HuH-7.5 (cell line): ENCODE data around the gene MTHFD2.
"Not testable (repeated sequence)": the region's sequence is repeated elsewhere in the genome, so short reads cannot be mapped to it uniquely, and the experiment has no call there.

Experiments used
- DNase-seq: peaks from one replicate; pipeline ENCODE4 v3.0.0; 2011; ENCODE audit warnings: low spot score

MTHFD2 gene

DNA sequence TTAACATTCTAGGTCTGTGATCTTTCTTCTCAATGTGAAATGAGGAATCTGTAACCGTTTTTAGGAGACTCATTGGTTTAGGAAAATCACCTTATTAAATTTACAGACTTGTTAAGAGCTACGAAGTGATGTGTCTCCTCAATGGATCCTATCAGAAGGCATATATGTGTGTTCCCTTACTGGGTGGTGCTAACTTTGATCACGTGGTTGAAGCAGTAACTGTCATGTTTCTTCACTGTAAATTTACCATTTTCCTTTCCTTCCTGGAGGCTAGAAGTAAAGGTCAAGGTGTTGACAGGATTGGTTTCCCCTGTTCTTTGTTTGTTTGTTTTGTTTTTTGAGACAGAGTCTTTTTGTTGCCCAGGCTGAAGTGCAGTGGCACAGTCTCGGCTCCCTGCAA, 1.4 kb upstream of the MTHFD2 start:
- DNase-seq: no peak

DNA sequence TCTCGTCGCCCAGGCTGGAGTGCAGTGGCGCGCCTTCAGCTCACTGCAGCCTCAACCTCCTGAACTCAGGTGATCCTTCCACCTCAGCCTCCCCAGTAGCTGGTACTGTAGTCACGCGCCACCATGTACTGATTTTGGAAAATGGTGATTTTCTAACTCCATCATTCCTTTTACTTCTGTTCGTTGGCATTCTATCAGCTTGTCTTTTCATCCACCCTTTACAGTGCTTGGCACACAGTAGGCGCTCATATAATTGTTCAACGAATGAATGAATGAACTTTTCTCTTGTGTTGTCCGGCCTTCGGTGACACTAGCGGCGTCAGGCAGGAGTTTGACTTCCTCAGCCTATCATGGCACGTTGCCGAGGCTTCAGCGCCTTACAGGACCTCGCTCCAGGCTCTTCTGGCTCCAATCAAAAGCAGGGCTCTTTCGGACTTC, 373 bp upstream of the MTHFD2 start:
- DNase-seq: no peak

DNA sequence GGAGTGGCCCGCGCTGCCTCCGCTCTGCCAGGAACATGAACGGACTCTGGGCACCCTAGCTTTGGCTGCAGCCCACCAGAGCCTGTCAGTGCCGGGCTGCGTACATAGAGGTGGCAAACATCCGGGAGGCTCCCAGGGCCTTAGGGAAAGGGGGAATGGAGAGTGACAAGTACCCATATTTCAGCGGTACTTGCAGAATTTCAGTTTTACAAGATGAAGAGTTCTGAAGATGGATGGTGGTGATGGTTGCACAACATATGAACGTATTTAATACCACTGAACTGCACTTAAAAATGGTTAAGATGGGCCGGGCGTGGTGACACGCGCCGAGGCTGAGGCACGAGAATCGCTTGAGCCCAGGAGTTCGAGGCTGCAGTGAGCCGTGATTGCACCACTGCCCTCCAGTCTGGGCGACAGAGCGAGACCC, 873 bp downstream of the MTHFD2 start:
- no peak for DNase-seq

DNA sequence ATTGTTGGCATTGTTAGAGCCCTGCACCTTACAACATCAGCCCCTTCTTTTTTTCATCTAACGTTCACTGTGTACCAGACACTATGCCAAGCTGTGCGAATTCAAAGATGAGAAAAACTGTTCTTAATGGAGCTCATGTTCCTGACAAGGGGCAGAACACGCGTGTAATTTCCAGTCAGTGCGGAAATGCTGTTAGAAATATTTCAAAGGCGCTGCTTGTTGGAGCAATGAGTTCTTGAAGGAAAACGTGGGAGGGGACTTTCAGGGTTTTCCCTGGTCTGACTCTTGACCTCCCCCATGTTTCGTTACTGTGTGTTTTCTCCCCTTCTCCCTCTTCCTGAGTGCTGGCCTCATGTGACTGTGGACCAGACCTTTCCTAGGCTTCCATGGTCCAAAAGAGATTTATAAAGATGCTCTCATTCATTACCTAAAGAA, 1.5 kb downstream of the MTHFD2 start:
- DNase-seq: no peak

DNA sequence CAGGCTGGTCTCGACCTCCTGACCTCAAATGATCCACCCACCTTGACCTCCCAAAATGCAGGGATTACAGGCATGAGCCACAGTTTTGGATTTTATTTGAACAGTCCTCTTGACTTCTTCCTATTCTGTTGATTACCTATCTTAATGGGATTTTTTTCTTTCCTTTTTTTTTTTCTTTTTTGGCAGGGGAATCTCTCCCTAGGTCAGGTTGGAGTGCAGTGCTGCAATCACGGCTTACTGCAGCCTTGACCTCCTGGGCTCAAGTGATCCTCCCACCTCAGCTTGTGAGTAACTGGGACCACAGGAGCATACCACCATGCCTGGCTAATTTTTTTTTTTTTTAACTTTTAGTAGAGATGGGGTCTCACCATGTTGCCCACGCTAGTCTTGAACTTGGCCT, 2.8 kb downstream of the MTHFD2 start:
- DNase-seq: no peak

DNA sequence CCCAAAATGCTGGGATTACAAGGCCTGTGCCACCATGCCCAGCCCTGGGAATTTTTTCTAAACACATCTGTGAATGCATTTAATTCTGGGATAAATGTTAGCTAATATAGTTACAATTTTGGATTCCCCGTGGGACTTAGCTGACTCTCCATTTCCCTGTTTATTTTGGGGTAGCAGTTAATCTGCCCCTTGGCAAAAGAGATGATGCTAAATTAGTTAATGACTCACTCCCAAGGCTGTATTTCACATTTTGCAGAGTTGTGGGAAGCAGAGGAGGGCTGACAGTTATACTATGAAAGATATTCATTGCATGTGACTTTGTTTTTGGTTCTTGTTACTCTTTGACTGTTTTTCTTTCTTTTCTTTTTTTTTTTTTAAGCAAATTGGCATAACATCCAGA, 3.2 kb downstream of the MTHFD2 start:
- no peak for DNase-seq

DNA sequence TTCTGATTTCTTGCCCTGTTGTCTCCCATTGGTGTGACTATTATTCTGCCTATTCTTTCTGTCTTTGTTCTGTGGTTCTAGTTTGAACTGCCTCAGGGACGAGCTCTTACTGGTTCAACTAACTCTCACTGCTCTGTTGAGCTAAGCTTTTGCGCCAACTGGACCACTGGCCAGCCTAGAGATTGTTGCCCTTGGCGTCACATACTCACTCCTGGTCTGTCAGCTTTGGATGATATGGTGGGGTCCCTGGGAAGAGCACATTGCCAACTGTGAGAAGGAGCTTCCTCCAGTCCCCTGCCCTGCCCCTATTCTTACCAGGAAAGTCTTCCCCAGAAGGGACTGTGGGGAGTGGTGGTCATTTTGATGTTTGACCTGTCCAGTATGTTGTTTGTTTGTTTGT, 6.0 kb downstream of the MTHFD2 start:
- DNase-seq: no peak

DNA sequence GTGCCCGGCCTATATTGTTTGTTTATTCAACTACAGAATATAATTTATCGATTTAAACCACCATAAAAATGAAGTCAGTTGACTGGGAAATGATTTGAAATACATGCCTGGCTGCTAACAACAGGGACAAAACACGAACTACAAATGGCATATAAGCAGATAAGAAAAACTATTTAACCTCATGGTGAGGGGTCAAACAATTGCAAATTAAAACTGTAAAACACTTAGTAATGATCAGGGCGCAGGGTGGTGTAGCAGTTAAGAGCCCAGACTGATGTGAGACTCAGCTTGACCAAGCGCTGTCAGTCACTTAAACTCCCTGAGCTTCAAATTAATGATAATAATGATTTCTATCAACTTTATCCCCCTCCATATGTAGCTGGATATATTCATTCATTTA, 6.7 kb downstream of the MTHFD2 start:
- DNase-seq: no peak

DNA sequence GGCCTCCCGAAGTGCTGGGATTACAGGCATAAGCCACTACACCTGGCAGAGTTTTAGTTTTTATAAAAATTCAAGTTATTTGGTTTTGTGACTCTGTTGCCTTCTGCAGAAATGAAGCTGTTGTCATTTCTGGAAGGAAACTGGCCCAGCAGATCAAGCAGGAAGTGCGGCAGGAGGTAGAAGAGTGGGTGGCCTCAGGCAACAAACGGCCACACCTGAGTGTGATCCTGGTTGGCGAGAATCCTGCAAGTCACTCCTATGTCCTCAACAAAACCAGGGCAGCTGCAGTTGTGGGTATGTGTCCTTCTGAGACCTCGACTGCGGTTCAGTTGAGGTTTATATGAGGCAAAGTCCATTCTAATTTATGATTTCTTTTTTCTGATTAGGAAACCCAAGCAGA, 7.2 kb downstream of the MTHFD2 start:
- DNase-seq: no peak

DNA sequence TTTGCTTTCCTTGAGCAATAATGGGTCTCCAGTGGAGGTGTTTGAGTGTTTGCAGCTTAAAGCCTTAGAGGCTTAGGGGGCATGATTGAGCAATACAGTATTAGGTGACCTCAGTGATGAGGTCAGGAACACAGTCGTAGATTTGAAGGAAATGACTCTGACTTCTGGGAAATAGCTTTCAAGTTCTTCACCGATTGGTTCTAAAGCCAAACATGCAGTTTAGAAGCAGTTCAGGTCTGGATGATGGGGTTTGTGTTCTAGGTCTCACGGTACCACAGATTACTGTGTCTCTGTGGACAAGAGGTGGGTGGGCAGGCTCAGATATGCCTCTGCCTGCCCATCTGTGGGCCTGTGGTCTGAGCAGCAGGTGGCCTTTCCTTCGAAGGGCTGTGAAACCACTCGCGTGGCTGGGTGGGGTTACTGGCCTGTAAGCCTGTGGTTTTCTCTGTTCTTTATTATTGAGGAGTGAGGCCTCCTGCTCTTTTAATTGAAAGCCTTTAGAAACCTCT, 7.8 kb downstream of the MTHFD2 start:
- DNase-seq: no peak

DNA sequence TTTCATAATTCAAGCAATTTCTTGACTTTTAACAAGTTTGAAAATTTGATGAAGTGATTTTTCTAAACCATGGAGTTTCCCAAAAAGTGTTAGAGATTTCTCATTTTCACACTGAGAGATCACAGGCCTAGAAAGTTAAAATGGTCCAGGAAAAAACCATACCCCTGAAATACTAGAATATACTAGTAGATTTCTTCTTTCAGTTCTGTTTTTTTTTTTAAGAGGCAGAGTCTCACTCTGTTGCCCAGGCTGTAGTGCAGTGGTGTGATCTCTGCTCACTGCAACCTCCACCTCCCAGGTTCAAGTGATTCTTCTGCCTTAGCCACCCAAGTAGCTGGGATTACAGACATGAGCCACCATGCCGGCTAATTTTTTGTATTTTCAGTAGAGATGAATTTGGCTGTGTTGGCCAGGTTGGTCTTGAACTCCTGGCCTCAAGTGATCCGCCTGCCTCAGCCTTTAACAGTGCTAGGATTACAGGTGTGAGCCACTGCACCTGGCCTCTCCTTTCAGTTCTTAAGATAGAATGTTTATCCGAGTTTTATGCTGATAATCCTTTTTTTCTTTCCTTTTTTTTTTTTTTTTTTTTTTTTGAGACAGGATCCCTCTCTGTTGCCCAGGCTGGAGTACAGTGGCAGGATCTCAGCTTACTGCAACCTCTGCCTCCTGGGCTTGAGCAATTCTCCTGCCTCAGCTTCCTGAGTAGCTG, 14.4 kb downstream of the MTHFD2 start:
- no peak for DNase-seq

DNA sequence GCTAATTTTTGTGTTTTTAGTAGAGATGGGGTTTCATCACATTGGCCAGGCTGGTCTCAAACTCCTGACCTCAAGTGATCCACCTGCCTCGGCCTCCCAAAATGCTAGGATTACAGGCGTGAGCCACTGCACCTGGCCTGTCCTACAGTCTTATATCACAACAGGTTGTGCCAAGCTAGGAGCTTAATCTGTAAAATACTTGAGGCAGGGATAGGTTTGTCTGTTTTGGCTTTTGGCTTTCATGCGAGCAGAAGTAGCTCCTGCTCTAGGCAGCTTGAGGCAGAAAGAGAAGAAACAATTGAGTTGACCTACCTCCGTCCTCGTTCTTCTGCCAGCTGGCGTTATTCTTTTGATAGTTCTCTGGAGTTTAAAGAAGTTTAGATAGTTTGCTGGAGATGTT, 17.4 kb downstream of the MTHFD2 start:
- not testable (repeated sequence) for DNase-seq

DNA sequence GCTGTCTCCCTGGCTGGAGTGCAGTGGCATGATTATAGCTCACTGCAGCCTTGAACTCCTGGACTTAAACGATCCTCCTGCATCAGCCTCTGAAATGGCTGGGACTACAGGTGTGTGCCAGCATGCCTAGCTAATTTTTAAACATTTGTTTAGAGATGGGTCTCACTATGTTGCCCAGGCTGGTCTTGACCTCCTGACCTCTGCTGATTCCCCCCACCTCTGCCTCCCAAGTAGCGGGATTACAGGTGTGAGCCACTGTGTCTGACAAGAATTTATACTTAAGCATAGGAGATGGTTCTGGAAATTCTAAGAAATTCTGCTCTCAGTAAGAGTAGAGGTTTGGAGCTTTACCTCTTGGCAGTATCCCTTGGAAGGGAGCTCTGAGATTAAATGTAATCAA, 18.2 kb downstream of the MTHFD2 start:
- DNase-seq: no peak

DNA sequence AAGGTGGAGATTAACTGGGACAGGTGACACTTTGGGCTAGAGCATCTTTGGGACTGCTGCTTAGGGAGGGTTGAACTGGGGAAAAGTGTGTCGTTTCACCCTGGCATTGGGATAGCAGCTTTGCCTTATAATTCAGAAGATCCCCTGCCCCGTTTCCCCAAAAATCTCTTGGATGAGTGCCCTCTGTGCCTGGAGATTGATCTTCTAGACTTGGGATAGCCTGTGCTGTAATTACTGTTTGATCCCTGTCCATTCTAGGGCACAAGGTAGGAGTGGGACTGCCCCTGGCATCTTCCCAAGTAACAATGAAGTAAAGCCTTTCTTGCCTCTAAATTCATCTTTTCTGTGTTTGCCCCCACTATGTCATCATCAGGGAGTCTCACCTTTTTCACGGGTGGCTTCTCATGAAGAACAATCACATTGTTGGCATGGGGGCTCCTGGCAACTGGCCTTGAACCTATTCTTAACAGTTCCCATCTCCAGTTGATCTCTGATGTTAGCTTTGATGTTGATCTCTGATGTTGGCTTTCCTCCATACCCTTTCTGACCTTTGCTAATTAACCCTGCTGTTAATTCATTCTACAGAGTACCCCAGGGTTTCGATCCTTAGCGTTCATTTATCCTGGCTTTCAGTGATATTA, 21.6 kb downstream of the MTHFD2 start:
- DNase-seq: no peak

DNA sequence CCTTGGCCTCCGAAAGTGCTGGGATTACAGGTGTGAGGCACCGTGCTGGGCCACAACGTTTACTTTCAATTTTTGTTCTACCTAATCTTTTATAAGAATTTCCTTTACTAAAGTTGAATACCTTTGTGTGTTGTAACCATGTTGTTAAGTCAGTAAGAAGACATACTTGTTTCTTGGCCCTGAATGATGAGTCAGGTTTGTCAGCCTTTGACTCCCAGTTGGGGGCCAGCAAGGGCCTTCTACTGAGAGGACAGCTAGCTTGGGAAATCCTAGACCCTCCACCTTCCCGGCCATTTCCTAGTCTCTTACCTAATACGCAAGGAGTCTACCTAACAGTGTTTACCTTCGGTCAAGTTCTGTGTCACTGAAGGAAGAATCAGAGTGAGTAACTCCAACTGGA, 22.7 kb downstream of the MTHFD2 start:
- no peak for DNase-seq

DNA sequence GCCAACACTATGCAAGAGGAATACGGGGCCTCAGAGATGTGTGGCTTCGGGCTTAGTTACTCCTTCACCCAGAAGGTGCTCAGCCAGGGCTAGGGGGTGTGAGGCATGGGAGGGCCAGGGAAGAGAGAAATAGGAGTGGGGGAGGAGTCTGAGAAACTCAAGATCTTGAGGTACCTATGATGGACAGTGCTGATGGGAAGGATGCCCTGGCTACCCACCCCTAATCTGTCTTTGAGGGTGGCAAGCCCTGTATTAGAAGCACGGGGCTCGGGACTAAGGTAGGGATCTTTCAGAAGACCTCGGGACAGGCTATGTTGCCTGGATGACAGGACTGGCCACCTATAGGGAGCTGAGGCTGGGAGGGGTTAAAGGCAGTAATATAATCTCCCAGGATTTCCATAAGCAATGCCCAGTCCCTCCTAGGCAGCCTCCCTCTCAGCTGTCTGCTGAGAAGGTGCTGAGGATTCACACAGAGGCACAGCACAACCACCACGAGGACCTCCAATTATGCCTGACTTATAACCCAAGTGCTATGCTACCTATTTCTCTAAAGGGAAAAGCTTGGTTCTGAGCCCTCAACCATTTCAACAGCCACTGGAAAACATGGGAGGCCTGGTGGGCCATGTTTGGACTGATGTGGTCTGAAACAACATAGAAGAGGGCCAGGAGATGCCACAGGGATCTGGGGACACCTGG, 23.3 kb downstream of the MTHFD2 start:
- DNase-seq: no peak

DNA sequence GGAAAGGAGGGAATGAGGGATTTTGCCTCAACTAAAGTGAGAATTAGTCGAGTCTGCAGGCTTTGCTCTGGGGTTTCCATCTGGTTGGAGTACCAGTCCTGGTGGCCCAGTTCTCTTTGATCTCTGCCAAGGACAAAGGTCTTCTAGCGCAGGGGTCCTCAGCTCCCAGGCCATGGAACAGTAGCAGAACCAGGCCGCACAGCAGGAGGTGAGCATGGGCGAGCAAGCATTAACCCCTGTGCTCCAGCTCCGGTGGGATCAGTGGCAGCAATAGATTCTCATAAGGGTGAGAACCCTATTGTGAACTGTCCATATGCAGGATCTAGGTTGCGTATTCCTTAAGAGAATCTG, 23.9 kb downstream of the MTHFD2 start:
- DNase-seq: no peak

DNA sequence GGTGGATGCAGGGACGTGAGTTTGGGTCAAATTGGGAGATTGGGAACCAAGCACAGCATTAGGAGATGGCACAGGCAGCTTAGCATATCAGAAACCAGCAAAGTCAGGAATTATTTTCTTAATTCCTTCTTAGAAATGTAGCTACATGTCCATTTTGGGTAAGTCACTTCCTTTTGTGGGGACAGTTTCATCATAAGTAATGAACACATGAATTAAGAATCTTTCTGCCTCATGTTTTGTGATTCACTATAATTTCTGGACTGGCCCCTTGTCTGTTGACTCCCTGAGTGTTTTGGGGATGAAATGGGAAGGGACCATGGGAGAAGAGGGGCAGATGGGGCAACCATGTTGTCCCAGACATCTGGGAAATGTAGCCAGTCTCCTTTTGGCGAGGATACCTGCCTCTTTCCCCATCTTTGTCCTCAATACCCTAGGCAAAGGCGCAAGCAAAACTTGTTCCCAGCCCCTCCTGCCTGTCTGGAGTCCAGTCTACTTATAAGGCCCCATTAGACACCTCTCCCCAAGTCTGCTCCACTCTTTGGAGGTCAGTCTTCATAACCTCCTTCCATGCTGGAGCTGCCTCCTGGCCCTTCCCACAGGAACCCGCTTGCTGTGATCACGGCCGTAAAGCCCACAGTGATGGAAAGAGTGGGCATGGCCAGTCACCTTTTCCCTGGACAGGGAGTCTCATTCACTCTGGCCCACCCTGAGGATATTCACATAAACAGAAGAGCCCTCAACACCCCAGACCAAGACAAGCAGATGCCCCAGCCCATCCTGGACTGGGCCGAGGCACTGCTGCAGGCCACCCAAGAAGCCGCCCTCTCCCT, 25.7 kb downstream of the MTHFD2 start:
- DNase-seq: no peak

DNA sequence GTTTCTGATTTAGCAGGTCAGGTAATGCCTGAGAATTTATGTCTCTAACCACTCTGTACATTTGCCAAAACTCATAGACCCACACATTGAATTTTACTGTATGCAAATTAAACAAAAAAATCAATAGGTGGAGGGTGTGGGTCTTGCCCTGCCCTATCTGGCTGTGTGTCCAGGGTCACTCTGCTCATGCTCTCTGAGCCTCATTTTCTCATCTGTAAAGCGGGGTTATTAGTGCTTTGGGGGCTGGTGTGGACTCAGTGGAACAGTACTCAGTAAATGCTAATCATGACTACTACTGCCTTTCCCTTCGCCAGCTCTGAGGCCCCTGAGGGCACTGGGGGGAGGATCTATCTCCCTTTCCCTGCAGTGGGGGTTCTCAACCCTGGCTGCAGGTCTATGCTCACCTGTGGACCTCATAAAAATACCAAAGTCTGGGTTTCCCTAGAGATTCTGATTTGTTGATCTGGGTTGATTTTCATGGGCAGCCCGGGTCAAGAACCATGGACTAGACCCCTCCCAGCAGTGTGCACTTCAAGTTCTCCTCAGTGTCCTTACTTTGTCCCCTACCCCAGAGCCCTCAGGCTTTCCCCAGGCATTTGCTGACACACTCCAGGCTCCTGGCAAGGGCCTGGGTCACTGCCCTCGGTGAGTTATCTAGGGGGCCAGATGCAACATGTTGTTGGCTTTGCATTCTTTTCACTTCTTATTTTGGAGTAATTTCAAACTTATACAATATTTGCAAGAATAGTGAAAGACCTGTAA, 27.5 kb downstream of the MTHFD2 start:
- DNase-seq: no peak

DNA sequence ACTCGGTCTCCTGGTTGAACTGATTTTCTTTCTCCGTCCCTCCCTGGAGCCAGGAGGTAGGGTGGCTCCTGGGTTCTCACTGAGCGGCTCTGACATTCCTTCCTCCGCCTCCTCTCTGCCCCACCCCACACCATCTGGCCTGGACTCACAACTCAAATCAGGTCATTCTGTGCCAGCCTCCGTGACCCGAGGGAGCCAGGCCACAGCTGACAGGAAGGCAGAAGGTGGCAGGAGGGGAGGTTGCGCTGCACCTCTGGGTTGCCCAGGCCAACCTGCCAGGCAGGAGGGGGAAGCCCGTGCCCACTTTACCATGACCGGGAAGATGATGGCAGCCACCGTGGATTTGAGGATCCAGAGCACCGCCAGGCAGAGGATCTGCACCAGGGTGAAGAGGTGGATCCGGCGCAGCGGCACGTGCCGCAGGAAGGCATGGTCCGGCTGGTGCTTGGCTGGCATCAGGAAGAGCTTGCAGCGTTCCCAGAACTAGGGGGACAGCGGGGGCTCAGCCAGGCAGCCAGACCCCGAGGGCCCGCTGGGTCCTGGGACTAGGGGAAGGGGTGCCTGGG, 28.3 kb downstream of the MTHFD2 start:
- no peak for DNase-seq

DNA sequence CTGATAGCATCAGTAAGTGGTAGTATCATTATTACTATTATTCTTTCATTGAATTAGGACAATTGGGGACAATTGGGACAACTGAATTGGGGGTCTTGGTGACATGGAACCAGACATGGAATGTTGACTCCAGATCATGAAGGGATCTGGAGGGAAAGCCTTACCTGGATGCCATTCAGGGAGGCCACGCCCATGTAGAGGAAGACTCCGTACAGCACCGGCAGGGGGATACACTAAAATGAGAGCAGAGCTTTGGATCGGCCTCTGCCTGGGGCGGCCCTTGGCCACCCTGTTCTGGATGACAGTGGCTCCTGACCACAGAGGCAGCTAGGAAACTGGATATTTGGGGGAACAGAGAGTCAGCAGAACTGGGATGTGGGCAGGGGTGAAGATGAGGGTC, 29.2 kb downstream of the MTHFD2 start:
- no peak for DNase-seq
